ENCODE data around the gene CRTAP. TPM values are rescaled to one million over a fixed set of nuclear protein-coding genes. Genes with fewer than 3 reads are reported as not detected.

CRTAP gene
- total and polyA plus RNA-seq, 2 experiments from 2014 or later, result 71.9 to 210 TPM

- Histone ChIP-seq H3F3A (replicated peaks; ENCODE audit: low read depth) (no peaks in the 10 kb centered on the region), H3K4me3 (no peak overlapping the region), H3K4me1 (ENCODE audit: insufficient read depth) (no peaks in the 10 kb centered on the region), H3K27ac (ENCODE audit: low read depth) (no peak overlapping the region), H3K9me2 (ENCODE audit: insufficient read depth) (no peaks in the 10 kb centered on the region), H3K27me3 (ENCODE audit: insufficient read depth) (no peaks in the 10 kb centered on the region), H3K4me2 (no peak overlapping the region), H4K20me1 (replicated peaks; ENCODE audit: insufficient read depth) (no peaks in the 10 kb centered on the region), H2AFZ (no peak overlapping the region), H3K36me3 (ENCODE audit: insufficient read depth) (no peaks in the 10 kb centered on the region), H3K79me2 (replicated peaks; ENCODE audit: insufficient read depth) (no peaks in the 10 kb centered on the region)
- Mint-ChIP-seq H3K27me3 (ENCODE audit: insufficient read depth, low read depth, poor library complexity) (peaks cover 2% of the 10 kb centered on the region), H3K4me1 (no peaks in the 10 kb centered on the region), H3K4me3 (no peak overlapping the region), H3K36me3 (ENCODE audit: low read depth) (no peaks in the 10 kb centered on the region), H3K27ac (no peak overlapping the region), H3K9me3 (no peaks in the 10 kb centered on the region; the same call in 2 of the 3 replicates)
- DNase-seq (ENCODE audit: low spot score) (no peak), ATAC-seq (no peak)
- TF ChIP-seq ZNF331 (CRISPR knock-in tag; IDR thresholded peaks at IDR 0.05; ENCODE audit: low read depth) (no peak), CREB1 (CRISPR knock-in tag; IDR thresholded peaks at IDR 0.05; ENCODE audit: low read depth) (no peak), JUNB (IDR thresholded peaks at IDR 0.05; ENCODE audit: unreplicated experiment) (no peak), NANOG (IDR thresholded peaks at IDR 0.05; ENCODE audit: borderline replicate concordance) (no peak), EZH2phosphoT487 (IDR thresholded peaks at IDR 0.05; ENCODE audit: unreplicated experiment) (no peak), ZNF114 (CRISPR knock-in tag; IDR thresholded peaks at IDR 0.05) (no peak), CTCF (conservative IDR thresholded peaks at IDR 0.05; ENCODE audit: low read depth in 2 of 2) (no peak), EZH2 (IDR thresholded peaks at IDR 0.05; ENCODE audit: low read depth, unreplicated experiment) (no peak)
- TF ChIP-seq, protein P1, sequence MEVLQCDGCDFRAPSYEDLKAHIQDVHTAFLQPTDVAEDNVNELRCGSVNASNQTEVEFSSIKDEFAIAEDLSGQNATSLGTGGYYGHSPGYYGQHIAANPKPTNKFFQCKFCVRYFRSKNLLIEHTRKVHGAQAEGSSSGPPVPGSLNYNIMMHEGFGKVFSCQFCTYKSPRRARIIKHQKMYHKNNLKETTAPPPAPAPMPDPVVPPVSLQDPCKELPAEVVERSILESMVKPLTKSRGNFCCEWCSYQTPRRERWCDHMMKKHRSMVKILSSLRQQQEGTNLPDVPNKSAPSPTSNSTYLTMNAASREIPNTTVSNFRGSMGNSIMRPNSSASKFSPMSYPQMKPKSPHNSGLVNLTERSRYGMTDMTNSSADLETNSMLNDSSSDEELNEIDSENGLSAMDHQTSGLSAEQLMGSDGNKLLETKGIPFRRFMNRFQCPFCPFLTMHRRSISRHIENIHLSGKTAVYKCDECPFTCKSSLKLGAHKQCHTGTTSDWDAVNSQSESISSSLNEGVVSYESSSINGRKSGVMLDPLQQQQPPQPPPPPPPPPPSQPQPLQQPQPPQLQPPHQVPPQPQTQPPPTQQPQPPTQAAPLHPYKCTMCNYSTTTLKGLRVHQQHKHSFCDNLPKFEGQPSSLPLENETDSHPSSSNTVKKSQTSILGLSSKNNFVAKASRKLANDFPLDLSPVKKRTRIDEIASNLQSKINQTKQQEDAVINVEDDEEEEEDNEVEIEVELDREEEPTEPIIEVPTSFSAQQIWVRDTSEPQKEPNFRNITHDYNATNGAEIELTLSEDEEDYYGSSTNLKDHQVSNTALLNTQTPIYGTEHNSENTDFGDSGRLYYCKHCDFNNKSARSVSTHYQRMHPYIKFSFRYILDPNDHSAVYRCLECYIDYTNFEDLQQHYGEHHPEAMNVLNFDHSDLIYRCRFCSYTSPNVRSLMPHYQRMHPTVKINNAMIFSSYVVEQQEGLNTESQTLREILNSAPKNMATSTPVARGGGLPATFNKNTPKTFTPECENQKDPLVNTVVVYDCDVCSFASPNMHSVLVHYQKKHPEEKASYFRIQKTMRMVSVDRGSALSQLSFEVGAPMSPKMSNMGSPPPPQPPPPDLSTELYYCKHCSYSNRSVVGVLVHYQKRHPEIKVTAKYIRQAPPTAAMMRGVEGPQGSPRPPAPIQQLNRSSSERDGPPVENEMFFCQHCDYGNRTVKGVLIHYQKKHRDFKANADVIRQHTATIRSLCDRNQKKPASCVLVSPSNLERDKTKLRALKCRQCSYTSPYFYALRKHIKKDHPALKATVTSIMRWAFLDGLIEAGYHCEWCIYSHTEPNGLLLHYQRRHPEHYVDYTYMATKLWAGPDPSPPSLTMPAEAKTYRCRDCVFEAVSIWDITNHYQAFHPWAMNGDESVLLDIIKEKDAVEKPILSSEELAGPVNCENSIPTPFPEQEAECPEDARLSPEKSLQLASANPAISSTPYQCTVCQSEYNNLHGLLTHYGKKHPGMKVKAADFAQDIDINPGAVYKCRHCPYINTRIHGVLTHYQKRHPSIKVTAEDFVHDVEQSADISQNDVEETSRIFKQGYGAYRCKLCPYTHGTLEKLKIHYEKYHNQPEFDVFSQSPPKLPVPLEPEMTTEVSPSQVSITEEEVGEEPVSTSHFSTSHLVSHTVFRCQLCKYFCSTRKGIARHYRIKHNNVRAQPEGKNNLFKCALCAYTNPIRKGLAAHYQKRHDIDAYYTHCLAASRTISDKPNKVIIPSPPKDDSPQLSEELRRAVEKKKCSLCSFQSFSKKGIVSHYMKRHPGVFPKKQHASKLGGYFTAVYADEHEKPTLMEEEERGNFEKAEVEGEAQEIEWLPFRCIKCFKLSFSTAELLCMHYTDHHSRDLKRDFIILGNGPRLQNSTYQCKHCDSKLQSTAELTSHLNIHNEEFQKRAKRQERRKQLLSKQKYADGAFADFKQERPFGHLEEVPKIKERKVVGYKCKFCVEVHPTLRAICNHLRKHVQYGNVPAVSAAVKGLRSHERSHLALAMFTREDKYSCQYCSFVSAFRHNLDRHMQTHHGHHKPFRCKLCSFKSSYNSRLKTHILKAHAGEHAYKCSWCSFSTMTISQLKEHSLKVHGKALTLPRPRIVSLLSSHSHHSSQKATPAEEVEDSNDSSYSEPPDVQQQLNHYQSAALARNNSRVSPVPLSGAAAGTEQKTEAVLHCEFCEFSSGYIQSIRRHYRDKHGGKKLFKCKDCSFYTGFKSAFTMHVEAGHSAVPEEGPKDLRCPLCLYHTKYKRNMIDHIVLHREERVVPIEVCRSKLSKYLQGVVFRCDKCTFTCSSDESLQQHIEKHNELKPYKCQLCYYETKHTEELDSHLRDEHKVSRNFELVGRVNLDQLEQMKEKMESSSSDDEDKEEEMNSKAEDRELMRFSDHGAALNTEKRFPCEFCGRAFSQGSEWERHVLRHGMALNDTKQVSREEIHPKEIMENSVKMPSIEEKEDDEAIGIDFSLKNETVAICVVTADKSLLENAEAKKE (CRISPR knock-in tag; IDR thresholded peaks at IDR 0.05), result no peak
- TF ChIP-seq, protein P2, sequence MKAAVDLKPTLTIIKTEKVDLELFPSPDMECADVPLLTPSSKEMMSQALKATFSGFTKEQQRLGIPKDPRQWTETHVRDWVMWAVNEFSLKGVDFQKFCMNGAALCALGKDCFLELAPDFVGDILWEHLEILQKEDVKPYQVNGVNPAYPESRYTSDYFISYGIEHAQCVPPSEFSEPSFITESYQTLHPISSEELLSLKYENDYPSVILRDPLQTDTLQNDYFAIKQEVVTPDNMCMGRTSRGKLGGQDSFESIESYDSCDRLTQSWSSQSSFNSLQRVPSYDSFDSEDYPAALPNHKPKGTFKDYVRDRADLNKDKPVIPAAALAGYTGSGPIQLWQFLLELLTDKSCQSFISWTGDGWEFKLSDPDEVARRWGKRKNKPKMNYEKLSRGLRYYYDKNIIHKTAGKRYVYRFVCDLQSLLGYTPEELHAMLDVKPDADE (IDR thresholded peaks at IDR 0.05), result no peak
Measured at GRCh38 chr3:33174095-33174494, 60.3 kb downstream of the CRTAP start.
